BJ (cell line): ENCODE data around the gene FMO5. TPM values are rescaled to one million over a fixed set of nuclear protein-coding genes. Genes with fewer than 3 reads are reported as not detected.

Experiments used
- CTCF ChIA-PET: fragments of 350-600 bp; formaldehyde crosslinking; extraction: SDS; loops from one replicate; lab custom pipeline; 2021; ENCODE audit warnings: antibody characterized with exemption, inconsistent platforms; lab: Yijun Ruan, JAX
- POLR2A ChIA-PET: fragments of 300-600 bp; sonication (Branson Sonifier 250); formaldehyde crosslinking; extraction: SDS; loops from one replicate; lab custom pipeline; 2021; ENCODE audit warnings: antibody characterized with exemption; lab: Charles Lee
- DNase-seq: peaks from one replicate; pipeline ENCODE4 v3.0.0-alpha.2; 2011; ENCODE audit warnings: low read depth
- H3K27me3 ChIP-seq: 2 replicates; pipeline ENCODE4 v1.6.0; 2011; ENCODE audit warnings: low read length; ENCODE audit not compliant: control insufficient read depth, insufficient read depth
- H3K36me3 ChIP-seq: 2 replicates; pipeline ENCODE4 v1.5.1; 2011; ENCODE audit warnings: low read length; ENCODE audit not compliant: control insufficient read depth, insufficient read depth
- H3K4me3 ChIP-seq: 2 replicates; pipeline ENCODE4 v1.5.1; 2011; ENCODE audit warnings: low read depth, mild to moderate bottlenecking, control low read depth, low read length
- CTCF ChIP-seq: IDR thresholded peaks from 2 replicates; pipeline ENCODE4 v1.5.1; 2011; ENCODE audit warnings: low read depth, mild to moderate bottlenecking, control low read depth, inconsistent platforms, low read length, moderate library complexity; ENCODE audit not compliant: insufficient read depth
- polyA plus RNA-seq: library from polyadenylated mRNA; depleted of rRNA; stranded (reverse); fragments of >200 nt; gene quantifications from 2 replicates; pipeline ENCODE4 v1.2.3, GENCODE V29; 2011

FMO5 gene
- polyA plus RNA-seq, 1 experiment, result 0.39 TPM

DNA sequence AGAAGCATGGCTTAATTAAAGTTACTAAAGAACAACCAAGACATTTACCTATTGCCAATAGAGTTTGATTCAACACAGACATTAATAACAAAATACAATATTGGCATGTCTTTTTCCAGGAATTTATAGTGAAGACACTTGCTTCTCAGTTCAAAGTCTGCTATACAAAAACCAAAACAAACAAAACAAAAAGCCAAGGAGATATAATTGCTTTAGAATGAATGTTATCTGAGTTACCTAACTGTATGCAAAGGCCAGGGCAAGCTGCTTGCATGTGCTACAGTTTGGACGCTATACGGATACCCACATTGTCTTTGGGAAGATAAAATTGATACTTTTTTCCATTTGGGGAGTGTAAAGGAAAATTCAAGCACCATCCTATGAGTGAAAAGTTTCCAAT lies 13.6 kb downstream of the FMO5 start:
- Histone ChIP-seq H3K36me3 (no peaks in the 10 kb centered on the region), H3K4me3 (no peak overlapping the region), H3K27me3 (no peaks in the 10 kb centered on the region)
- POLR2A ChIA-PET, result no interaction called here
- DNase-seq, result no peak
- no peak for TF ChIP-seq CTCF
- CTCF ChIA-PET, result no interaction called here

- Histone ChIP-seq H3K4me3 (no peak overlapping the region), H3K36me3 (no peaks in the 10 kb centered on the region), H3K27me3 (no peaks in the 10 kb centered on the region)
- CTCF ChIA-PET, result no interaction called here
- POLR2A ChIA-PET, result no interaction called here
- no peak for DNase-seq
- no peak for TF ChIP-seq CTCF
Measured at GRCh38 chr1:147210987-147211386, 14.2 kb downstream of the FMO5 start.

GRCh38 chr1:147209825-147210821 lies 15.0 kb downstream of the FMO5 start:
- ChIA-PET CTCF (no interaction called here), POLR2A (no interaction called here)
- no peak for TF ChIP-seq CTCF
- H3K36me3 ChIP-seq, result no peaks in the 10 kb centered on the region
- no peak for DNase-seq
- H3K4me3 ChIP-seq, result no peak overlapping the region
- no peaks in the 10 kb centered on the region for H3K27me3 ChIP-seq

DNA sequence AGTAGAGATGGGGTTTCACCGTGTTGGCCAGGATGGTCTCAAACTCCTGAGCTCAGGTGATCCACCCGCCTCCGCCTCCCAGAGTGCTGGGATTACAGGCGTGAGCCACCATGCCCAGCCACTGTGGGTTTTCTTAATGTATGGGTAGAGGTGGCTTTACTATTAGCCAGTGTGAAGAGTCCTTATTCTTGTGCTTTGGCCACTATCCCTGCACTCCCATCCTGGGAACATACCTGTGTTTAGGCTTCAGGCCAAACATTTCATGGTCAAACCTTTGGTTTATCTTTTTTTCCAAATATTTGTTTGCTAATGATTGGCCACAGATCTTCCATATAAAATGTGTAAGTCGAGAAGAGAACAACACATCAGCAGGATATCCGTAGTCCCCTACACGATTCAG lies 16.5 kb downstream of the FMO5 start:
- POLR2A ChIA-PET, result no interaction called here
- no peak for TF ChIP-seq CTCF
- Histone ChIP-seq H3K27me3 (no peaks in the 10 kb centered on the region), H3K36me3 (no peaks in the 10 kb centered on the region), H3K4me3 (no peak overlapping the region)
- no peak for DNase-seq
- CTCF ChIA-PET, result no interaction called here

GRCh38 chr1:147207192-147207591 lies 17.9 kb downstream of the FMO5 start:
- POLR2A ChIA-PET, result no interaction called here
- Histone ChIP-seq H3K36me3 (no peaks in the 10 kb centered on the region), H3K4me3 (no peak overlapping the region), H3K27me3 (no peaks in the 10 kb centered on the region)
- CTCF ChIA-PET, result no interaction called here
- no peak for DNase-seq
- no peak for TF ChIP-seq CTCF
